Stimulated activated CD4-positive, alpha-beta T cell treated with anti-CD3 and anti-CD28 coated beads, Interleukin-4, amount 100 ng/mL, for 48 hours (primary cell): ENCODE results near the gene SFI1.

Source experiments
- DNase-seq, 2 donors: peaks; one replicate each; pipeline ENCODE4 v3.0.0-alpha.2; 2020; ENCODE audit warnings: low read depth in 2 of 2

Gene SFI1

GRCh38 chr22:31616315-31616980 is 120.1 kb downstream of the SFI1 start:
- peak in 1 of 2 donors; percentile 37 for DNase-seq

GRCh38 chr22:31618057-31618456 is 121.7 kb downstream of the SFI1 start:
- DNase-seq: no peak

- DNase-seq: no peak
Measured at GRCh38 chr22:31618471-31619176, 122.3 kb downstream of the SFI1 start.

- DNase-seq: no peak
Measured at GRCh38 chr22:31619611-31620300, 123.4 kb downstream of the SFI1 start.

- no peak for DNase-seq
Measured at GRCh38 chr22:31620756-31621480, 124.6 kb downstream of the SFI1 start.

- DNase-seq: no peak
Measured at GRCh38 chr22:31621507-31622124, 125.3 kb downstream of the SFI1 start.

GRCh38 chr22:31622980-31623379 is 126.6 kb downstream of the SFI1 start:
- no peak for DNase-seq

GRCh38 chr22:31623592-31624304 is 127.4 kb downstream of the SFI1 start:
- no peak for DNase-seq

GRCh38 chr22:31625257-31625640 is 128.9 kb downstream of the SFI1 start:
- no peak for DNase-seq

GRCh38 chr22:31625661-31626426 is 129.5 kb downstream of the SFI1 start:
- DNase-seq: no peak

- no peak for DNase-seq
Measured at GRCh38 chr22:31626427-31627150, 130.3 kb downstream of the SFI1 start.

- no peak for DNase-seq
Measured at GRCh38 chr22:31627223-31627731, 130.9 kb downstream of the SFI1 start.

GRCh38 chr22:31628362-31628761 is 132.0 kb downstream of the SFI1 start:
- DNase-seq: no peak

- no peak for DNase-seq
Measured at GRCh38 chr22:31628969-31629708, 132.8 kb downstream of the SFI1 start.

GRCh38 chr22:31629741-31630184 is 133.4 kb downstream of the SFI1 start:
- no peak for DNase-seq

GRCh38 chr22:31630331-31631329 is 134.3 kb downstream of the SFI1 start:
- peak; percentile 75 to 82 for DNase-seq

GRCh38 chr22:31631436-31631835 is 135.1 kb downstream of the SFI1 start:
- no peak for DNase-seq
